GOT3 (cell line): Measurements from ENCODE around the gene C16orf86.
"Not testable (repeated sequence)": the region's sequence is repeated elsewhere in the genome, so short reads cannot be mapped to it uniquely, and the experiment has no call there.

Experiments
- DNase-seq: peaks from one replicate; lab custom pipeline; 2025; ENCODE audit warnings: mixed read lengths; lab: John Stamatoyannopoulos, UW

Gene C16orf86

DNA sequence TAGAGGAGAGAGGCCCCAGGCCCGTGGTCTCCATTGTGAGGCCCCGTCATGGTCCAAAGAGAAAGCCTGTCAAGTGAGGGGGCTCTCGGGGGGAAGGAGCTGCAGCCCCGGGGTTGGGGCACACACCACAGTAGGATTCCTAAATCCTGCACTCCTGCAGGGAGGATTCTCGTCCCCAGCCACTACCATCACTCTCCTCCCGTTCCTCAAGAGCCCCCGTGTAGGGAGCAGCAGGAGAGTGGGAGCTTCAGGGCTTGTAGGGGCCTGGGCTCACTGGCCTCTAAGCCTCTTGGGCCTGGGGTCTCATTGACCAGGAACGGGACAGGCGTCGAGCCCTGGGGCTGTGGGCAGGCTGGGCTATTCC, 821 bp downstream of the C16orf86 start:
- no peak for DNase-seq

DNA sequence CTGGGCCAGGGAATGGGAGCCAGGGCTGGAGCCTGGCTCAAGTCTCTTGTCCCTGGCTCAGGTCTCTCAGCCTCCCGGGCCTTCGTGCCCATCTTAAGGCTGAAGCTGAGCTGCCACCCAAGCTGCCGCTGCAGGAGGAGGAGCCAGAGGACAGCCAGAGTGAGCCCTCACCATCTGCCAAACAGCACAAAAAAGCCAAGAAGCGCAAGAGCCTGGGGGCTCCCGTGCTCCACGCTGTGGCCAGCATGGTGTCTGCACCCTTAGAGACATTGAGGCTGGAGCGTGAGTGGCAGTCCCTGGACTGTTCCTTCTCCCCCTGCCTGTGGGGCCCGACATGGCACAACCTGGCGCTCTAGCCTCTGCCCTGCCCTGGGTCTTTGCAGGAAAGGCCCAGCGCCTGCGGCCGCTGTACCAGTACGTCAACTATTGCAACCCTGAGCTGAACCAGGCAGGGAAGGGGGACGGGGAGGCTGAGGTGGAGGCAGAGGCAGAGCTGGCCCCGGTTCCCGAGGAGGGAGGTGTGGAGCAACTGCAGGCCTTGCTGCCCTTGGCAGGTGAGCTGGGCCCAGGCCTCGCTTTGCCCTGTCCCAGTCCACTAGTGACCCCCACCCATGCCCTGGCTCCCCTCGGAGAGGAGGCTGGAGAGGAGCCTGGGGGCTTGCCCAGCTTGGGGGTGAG, 1.3 kb downstream of the C16orf86 start:
- peak; percentile 71 for DNase-seq

DNA sequence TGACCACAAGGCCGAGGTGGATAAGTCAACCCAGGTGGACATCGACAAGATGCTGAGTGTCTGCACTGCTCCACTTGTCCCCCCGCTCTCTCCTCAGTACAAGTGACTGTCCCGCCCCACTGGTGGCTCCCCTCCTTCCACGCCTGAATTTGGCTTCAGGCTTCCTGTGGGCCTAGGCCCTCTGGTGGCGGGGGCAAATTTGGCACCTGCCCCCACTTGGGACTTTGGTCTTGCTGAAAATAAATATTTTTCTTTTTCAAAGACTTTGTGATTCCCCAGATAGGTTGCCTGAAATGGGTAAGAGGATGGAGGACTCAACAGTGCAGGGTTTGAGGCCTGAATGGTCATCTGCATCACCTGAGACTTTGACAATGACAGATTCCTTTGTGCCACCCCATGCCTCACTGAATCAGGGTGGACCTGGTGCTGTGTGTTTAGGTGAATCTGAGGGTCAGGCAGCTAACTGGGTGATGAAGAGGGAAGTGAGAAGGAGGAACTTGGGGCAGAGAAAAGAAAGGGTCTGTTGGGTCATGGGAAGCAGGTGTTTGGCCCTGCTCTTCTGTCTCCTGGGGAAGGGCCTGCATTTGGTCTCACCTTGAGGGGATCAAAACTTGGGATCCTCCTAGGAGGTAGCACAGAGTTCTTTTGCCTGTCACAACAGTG, 2.0 kb downstream of the C16orf86 start:
- DNase-seq, result no peak

DNA sequence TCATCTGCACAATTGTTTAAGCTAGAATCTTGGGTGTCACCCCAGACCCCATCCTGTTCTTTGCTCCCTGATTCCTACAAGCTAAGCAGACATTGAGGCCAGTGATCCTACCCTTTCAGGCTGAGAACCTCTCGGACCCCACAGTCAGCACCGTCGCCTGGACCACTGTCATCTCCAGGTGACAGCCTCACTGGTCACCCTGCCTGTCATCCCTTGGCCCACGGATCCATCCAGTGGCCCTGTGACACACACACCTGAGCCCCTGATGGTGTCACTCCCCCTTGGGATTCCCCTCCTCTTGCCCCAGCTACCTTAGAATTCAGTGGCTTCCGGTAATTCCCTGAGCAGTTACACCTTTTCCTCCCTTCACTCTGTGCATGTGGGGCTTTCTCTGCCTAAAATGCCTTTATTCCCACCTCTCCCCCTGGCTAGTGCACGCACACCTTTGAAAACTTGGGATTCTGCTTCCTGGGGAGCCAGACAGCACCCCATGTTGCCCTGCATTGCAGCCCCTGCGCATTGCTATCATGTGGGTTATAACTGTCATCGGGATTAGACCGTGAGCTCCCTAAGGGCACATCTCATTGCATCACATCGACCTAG, 3.0 kb downstream of the C16orf86 start:
- DNase-seq, result no peak

DNA sequence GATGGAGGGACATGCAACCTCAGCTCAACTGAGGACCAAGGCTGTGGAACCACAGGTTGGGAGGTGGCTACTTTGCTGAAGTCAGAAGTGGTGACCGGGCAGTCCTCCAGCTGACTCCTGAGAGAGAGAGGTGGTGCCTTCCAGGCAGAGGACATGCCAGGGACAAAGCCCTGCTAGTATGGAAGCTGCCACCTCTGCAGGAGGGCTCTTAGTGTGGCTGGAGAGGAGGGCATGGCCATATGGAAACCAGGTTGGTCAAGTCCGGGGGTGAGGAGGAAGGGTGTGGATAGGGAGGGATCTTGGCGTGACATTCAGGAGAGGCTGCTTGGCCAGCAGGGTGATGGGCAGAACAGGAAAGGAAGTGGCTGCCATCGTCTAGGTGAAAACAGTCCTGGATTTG, 5.7 kb downstream of the C16orf86 start:
- no peak for DNase-seq

DNA sequence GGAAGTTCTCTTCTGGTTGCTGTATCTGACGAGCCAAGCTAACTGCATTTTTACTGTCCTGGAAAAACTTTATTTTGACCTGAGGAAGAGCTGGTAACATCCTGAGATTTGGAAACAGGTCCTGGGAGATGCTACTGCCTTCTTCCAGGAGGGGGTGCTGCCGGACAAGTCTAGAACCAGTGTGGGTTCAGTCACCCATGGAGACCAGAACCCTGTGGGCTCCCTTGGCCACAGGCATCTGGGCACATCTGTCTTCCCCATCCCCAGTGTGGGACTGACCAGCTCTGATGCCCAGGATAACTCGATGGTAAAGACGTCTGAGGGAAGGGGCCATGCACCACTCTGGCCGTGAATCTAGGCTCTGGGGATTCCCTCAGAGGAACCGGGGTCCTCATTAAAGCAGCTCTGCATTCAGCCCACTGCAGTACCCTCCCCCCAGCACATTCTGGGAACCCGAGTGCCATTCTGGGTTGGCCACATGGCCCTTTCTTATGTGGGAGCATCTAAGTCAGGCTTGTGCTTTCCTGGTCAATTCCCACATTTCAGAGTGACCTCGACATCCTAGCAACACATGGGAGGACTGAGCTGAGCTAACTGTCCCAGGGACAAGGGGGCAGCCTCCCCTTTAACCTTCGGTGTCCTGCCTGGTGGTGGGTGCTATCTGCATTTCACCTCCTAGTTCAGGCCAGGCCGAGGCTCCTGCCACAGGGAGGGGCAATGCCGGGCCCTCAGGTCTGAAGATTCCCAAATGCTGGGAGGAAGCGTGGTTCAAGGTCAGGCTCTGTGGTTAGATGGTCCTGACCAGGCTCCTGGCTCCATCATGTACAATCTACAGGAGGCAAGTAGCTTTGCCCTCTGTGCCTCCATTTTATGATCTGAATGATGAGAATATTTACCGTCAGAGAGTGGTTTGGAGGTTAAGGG, 6.4 kb downstream of the C16orf86 start:
- DNase-seq, result no peak

DNA sequence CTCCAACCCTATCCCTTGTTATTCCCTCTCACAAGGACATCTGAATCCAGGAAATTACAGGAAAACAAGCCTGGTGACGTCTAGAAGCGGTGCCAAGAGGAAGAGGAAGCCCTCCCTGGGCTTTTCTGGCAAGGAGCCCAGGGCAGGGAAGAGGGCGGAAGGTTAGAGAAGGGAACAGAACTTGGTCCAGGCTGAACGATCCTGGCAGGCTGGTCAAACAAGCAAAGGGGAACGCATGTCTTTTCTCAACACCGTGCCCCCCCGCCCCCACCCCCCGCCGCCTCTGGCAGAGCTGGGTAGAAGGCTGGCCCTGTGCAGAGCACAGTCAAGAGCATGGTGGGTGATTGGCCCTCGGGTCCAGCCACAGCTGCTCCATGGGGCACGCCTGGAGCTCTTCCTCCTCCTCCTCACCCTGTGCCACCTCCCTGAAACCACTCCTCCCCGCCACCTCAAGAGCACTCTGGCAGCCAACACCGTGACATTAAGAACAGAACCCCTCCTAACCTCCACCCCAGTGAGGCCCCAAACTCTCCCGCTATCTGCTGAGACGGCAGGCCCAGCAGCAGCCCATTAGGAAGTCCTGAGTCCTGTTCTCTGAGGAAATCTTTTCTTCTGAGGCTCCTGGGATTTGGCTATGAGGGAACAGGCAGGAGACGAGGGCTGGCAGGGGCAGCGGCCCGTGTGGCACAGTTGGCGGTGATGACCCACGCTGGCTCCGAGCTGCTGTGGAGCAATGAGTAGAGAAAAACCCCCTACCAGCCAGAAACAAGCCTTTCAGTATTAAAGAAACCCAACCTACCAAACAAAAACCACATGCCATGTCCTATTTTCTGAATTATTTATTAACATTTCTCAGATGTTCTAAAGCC, 7.3 kb downstream of the C16orf86 start:
- DNase-seq, result no peak

DNA sequence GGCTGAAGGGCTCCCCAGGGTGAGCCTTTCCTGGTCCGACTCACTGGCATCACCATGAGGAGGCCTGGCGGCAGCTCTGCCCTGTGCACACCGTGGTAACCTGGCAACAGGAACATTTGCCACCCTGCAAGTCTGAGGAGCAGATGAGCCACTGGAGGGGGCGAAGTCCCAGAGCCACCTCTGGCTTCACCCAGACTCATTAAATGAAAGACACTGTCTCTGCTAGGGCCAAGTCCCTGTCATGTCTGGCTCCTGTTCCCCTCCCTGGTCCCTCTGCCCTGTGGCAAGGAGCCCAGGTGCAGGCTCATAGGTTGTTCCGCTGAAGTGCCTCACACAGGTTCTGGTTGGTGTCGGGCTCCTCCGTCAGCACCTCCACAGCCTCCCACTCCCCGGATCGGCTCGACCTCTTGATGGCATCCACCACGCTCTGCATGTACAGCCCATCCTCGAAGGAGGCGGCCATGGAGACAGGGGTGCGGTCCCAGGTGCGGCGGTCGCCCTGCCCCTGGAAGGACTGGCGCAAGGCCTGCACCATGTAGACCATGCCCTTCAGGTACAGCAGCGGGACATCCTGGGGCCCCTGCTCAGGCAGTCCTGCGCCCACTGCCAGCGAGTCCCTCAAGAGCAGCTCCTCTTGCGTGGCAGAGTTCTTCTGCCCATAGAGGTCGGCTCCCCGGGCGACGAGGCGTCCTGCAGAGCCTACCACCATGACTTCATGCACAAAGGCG, 8.4 kb downstream of the C16orf86 start:
- DNase-seq, result no peak

DNA sequence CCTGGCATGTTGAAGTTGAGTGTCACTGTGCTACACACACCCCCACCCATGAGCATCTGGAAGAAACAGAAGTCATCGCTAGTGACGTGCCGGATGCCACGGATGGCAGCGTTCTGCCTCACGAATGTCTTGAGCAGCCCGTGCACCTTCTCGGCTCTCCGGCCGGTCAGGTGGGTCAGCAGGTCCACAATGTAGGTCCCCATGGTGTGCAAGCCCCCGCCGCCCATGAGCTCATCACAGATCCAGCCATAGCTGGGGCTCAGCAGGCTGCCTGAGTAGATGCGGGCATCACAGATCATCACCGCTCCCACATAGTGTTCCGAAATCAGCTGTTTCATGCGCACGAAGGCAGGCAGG, 8.9 kb downstream of the C16orf86 start:
- DNase-seq, result no peak

DNA sequence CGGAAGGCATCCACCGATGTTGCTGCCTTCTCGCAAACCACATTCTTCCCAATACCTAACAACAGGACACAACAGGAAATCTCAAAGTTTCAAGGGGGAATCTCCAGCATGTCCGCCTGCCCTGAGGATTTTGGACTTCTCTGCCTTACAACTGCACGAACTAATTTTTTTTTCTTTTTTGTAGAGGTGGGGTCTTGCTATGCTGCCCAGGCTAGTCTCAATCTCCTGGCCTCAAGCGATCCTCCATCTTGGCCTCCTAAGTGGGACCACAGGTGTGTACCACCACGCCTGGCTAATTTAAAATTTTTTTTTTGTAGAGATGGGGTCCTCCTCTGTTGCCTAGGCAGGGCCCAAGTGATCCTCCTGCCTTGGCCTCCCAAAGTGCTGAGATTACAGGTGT, 9.4 kb downstream of the C16orf86 start:
- DNase-seq, result no peak

DNA sequence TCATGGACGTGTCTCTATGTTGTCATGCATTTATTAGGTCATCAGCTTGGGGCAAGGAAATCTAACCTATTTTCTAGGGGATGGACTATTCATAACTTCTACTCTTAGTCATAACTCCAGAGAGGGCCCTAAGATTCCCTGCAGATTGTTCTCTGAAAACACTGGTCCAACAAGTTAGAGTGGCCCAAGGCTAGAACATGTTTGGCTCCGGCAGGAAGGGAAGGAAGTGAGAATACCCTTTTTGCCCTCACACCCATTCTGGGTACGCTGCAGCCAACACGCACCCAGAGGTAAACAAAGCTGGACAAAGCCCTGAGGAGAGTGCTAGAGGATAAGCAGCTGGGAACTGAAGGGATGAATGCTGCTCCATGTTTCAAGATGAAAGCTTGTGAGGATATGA, 9.9 kb downstream of the C16orf86 start:
- no peak for DNase-seq

DNA sequence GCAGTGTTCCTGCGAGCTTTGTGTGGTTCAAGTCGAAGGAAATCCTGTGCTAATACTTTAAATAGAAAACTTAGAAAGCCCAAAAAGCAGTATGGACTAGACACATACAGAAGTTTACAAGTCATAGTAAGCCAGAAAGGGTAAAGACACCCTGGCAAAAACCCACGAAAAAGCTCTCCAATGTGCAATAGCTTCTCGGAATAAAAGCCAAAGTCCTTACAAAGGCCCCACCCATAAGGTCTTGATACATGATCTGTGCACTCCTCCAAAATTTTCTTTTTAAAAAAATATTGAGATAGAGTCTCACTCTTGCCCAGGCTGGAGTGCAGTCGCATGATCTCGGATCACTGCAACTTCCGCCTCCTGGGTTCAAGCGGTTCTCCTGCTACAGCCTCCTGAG, 10.3 kb downstream of the C16orf86 start:
- no peak for DNase-seq

DNA sequence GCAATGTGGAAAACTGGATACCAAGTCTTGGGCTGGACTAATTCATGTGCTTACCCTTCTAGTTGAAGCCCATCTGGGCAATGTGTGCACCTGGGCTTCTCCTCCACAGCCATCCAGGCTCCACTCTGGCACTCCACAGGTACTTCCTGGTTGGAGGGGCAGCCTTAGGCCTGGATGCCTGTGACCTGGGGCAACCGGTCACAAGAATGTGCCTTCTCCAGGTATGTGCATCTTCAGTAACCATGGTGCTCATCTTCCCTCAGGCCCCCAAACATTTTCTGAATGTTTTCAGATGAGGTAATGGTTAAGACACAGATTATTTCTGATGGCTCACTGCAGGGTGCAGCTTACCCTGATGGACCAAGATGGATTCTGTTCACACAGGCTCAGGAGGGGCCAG, 11.1 kb downstream of the C16orf86 start:
- no peak for DNase-seq

DNA sequence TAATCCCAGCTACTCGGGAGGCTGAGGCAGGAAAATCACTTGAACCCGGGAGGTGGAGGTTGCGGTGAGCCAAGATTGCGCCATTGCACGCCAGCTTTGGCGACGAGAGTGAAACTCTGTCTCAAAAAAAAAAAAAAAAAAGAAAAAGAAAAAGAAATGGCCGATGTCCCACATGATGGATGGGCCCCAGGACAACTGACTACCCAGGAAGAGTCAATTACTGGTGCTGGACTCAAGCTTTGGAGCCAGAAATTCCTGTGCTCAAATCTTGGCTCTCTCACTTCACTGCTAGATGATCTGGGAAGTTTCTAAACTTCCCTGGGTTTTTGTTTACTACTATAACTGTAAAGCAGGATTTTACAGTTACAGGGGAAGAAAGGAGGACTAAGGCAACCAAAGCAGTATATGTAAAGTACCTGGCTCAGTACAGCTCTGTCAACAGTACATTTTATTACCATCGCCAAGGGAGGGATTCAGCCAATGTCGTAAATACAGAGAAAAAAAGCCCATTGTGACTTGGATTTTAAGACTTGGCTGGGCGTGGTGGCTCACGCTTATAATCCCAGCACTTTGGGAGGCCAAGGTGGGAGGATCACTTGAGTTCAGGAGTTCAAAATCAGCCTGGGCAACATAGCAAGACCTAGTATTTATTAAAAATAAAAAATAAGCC, 11.9 kb downstream of the C16orf86 start:
- no peak for DNase-seq

DNA sequence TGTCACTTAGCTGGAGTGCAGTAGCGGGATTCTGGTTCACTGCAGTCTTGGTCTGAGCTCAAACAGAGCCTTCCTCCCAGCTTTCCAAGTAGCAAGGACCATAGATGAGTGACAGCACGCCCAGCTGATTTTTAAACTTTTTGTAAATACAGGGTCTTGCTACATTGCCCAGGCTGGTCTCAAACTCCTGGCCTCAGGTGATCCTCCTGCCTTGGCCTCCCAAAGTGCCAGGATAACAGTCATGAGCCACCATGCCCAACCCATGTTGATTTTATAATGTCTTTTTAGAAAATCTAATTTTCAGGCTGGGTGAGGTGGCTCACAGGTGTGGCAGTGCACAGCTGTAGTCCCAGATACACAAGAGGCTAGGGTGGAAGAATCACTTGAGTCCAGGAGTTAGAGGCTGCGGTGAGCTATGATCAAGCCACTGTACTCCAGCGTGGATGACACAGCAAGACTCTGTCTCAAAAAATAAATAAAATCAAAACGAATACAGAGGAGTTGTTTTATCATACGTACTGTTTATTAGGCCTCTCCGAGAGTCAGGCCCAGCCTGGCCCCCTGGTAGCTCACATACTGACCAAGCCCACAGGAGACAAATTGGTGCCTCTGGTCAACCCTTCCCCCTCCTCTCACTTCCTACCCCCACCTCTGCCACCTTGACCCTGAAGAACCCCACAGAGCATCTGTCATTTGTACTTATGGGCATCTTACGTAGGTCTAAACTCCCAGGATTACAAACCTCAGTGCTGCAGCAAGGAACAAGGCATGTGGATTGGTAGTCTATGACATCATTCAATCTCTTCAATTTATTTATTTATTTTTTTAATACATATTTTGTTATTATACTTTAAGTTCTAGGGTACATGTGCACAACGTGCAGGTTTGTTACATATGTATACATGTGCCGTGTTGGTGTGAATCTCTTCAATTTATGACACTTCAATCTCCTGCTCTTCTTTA, 13.6 kb downstream of the C16orf86 start:
- no peak for DNase-seq

DNA sequence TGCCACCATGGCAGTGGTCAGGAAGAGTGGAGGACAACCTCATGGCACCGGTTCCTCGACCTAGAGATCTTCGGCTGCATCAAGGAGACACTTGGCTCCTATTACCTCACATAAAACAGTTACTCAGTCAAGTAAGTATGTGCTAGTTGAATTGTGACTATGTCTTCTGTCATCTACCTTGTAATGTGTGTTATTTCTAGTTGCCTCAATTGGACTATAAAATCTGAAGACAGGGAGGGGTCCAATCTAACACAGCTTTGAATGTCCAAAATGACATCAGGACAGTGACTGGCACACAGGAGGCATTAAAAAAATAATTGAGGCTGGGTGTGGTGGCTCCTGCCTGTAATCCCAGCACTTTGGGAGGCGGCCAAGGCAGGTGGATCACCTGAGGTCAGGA, 17.2 kb downstream of the C16orf86 start:
- no peak for DNase-seq

DNA sequence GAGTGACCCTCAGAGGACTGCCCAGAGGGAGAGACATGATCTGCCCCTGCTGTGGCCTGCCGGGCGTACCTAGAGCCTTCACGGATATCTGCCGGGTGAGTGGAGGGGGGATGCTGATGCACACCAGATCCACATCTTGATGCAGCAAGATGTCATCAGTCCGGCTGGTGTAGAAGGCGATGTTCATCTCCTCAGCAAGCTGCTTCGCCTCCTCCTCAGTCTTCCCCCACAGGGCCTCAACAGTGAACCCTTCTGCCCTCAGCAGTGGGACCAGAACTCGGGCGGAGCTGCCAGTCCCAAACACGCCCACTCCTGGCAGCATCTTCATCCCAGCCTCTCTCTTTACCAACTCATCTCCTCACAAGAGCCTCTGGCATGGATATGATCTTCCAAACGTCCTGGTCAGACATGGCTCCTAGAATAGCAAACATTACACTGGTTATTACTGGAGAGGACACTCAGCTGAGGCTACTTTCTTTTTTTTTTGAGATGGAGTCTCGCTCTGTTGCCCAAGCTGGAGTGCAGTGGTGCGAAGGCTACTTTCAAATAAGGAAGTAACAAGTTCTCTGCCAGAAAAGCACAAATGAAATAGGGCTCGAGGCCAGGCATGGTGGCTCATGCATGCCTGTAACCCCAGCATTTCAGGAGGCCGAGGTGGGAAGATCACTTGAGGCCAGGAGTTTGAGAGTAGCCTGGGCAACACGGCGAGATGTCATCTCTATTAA, 18.9 kb downstream of the C16orf86 start:
- DNase-seq, result no peak

DNA sequence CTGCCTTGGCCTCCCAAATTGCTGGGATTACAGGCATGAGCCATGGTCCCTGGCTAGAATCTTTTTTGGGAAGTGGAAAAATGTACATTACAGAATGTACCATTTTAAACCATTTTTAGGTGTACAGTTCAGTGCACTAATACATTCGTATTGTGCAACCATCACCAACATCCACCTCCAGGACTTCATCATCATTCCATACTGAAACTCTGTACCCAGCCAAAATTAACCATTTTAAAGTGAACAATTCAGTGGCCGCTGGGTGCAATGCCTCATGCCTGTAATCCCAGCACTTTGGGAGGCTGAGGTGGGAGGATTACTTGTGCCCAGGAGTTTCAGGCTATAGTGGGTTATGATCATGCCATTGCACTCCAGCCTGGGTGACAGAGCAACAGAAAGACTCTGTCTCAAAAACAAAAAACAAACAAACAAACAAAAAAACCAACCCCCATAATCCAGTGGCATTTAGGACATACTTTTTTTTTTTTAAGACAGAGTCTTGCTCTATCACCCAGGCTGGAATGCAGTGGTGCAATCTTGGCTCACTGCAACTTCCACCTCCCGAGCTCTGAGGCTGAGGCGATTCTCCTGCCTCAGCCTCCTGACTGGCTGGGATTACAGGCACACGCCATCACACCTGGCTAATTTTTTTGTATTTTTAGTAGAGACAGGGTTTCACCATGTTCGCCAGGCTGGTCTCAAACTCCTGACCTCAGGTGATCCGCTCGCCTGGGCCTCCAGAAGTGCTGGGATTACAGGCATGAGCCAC, 27.1 kb downstream of the C16orf86 start:
- not testable (repeated sequence) for DNase-seq
